DMS153 treated with DMSO at 0.1 percent for 48 hours (cell line): ENCODE results near the gene SEPTIN12.

Experiments
- DNase-seq: peaks from one replicate; lab custom pipeline; 2025; ENCODE audit not compliant: unreplicated experiment; lab: John Stamatoyannopoulos, UW

The SEPTIN12 gene

GRCh38 chr16:4733211-4733742 lies 54.9 kb downstream of the SEPTIN12 start:
- no peak for DNase-seq

GRCh38 chr16:4729876-4730275 lies 58.3 kb downstream of the SEPTIN12 start:
- DNase-seq, result no peak

- DNase-seq, result no peak
Observed at GRCh38 chr16:4728676-4729075, 59.5 kb downstream of the SEPTIN12 start.
